Thyroid gland (tissue), 4 donors: Measurements from ENCODE around the gene CCDC60. TPM values are rescaled to one million over a fixed set of nuclear protein-coding genes. Genes with fewer than 3 reads are reported as not detected.

Experiments
- DNase-seq, 2 donors: peaks; one replicate each; pipeline ENCODE4 v3.0.0-alpha.2; 2019
- H3K27ac ChIP-seq, 3 donors: fragments of 200-600 bp; sonication (generic); 1 replicate in 2 of 3; 2 replicates in 1 of 3; pipeline ENCODE4 v1.5.1; 2016 to 2019; ENCODE audit warnings: mild to moderate bottlenecking in 1 of 3, moderate library complexity in 1 of 3
- H3K27me3 ChIP-seq: fragments of 200-600 bp; sonication (generic); one replicate; pipeline ENCODE4 v1.5.1; 2019
- H3K36me3 ChIP-seq, 2 donors: fragments of 200-600 bp; sonication (generic); one replicate each; pipeline ENCODE4 v1.5.1; 2016 to 2019
- H3K4me1 ChIP-seq, 2 donors: fragments of 200-600 bp; sonication (generic); one replicate each; pipeline ENCODE4 v1.5.1; 2017 to 2019
- H3K4me3 ChIP-seq, 3 donors: fragments of 200-600 bp; sonication (generic); replicated peaks in 1 of 3; 1 replicate in 2 of 3; 2 replicates in 1 of 3; pipeline ENCODE4 v1.5.1; 2016; ENCODE audit warnings: mild to moderate bottlenecking in 1 of 3
- H3K9me3 ChIP-seq: fragments of 200-600 bp; sonication (generic); one replicate; pipeline ENCODE4 v1.5.1; 2017
- CTCF ChIP-seq, 6 experiments: fragments of 200-600 bp in 3 of 6; fragments of 450-650 bp in 3 of 6; sonication (generic) in 3 of 6; IDR thresholded peaks; one replicate each; pipeline ENCODE4 v1.5.1; 2016 to 2019; ENCODE audit warnings: antibody characterized with exemption in 6 of 6, mild to moderate bottlenecking in 2 of 6, inconsistent platforms in 1 of 6, moderate library complexity in 1 of 6
- POLR2A ChIP-seq, 2 donors: fragments of 450-650 bp; IDR thresholded peaks; one replicate each; pipeline ENCODE4 v1.6.1; 2017; ENCODE audit warnings: antibody characterized with exemption in 2 of 2, mild to moderate bottlenecking in 2 of 2, moderate library complexity in 1 of 2
- WGBS, 2 donors: methylation state at CpG; one replicate each; pipeline ENCODE4 v1.1.5; 2017; 5-methylcytosine and 5-hydroxymethylcytosine counted together
- intact Hi-C: fragments of 100-400 bp; cut with DNase I; formaldehyde crosslinking; loops from one replicate; pipeline ENCODE4 v1.15.1; 2023
- total RNA-seq, 4 donors: library from RNA; depleted of rRNA; stranded (reverse); fragments of >200 nt; gene quantifications; one replicate each; pipeline ENCODE4 v1.2.3, GENCODE V29; 2016

CCDC60 gene
- total RNA-seq, 4 donors from 2014 or later = not detected

GRCh38 chr12:119480551-119480950 is 146.0 kb downstream of the CCDC60 start:
- intact Hi-C loops = no loop called here
- Histone ChIP-seq H3K27ac (no peak overlapping the region), H3K36me3 (no peaks in the 10 kb centered on the region), H3K27me3 (no peaks in the 10 kb centered on the region), H3K4me1 (peaks cover 0 to 4% of the 10 kb centered on the region in 2 donors), H3K9me3 (no peaks in the 10 kb centered on the region), H3K4me3 (no peak overlapping the region)
- 86 to 98% methylated on average over 1 of the region's 1 CpG for WGBS, 2 donors
- DNase-seq = no peak
- TF ChIP-seq CTCF (IDR thresholded peaks at IDR 0.05) (no peak), POLR2A (IDR thresholded peaks at IDR 0.05) (no peak)

DNA sequence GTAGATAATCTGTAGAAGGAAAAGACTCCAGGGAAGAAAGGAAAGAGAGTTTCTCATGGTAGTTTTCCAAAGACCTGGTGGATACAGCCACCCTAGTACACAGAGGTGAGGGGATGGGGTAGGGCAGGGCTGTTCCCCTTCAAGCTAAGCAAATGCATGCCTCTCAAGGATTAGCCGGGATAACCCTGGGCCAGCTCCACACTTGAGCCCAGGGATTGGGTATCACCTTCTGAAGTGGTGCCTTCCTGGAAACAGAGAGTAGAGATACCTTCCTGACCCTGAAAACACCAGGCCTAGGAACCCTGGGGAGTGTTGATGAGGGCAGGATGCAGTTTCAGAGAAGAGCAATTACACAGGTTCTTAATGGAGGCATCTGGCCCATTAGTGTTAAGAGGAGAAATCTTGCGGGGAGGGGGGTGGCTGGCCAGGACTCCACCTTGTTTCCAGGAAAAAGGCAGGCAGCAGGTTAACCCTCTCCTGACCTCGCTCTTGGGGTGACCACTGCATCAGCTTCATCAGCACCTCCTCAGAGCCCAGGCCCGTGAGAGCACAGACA is 152.1 kb downstream of the CCDC60 start:
- no peak for DNase-seq
- TF ChIP-seq POLR2A (IDR thresholded peaks at IDR 0.05) (no peak), CTCF (IDR thresholded peaks at IDR 0.05) (no peak)
- Histone ChIP-seq H3K36me3 (no peaks in the 10 kb centered on the region), H3K4me1 (no peaks in the 10 kb centered on the region), H3K27ac (no peak overlapping the region), H3K27me3 (no peaks in the 10 kb centered on the region), H3K9me3 (no peaks in the 10 kb centered on the region), H3K4me3 (no peak overlapping the region)
- WGBS, 2 donors = 31 to 37% methylated on average over 4 of the region's 4 CpGs
- intact Hi-C loops = no loop called here

- intact Hi-C loops = no loop called here
- H3K27ac ChIP-seq = no peak overlapping the region
- no peaks in the 10 kb centered on the region for H3K9me3 ChIP-seq
- H3K4me3 ChIP-seq = no peak overlapping the region
- no peak for DNase-seq
- no peaks in the 10 kb centered on the region for H3K4me1 ChIP-seq
- no peaks in the 10 kb centered on the region for H3K27me3 ChIP-seq
- WGBS, 2 donors = 86 to 90% methylated on average over 5 of the region's 5 CpGs
- no peak for TF ChIP-seq POLR2A (IDR thresholded peaks at IDR 0.05)
- TF ChIP-seq CTCF (IDR thresholded peaks at IDR 0.05) = no peak
- H3K36me3 ChIP-seq = no peaks in the 10 kb centered on the region
Observed at GRCh38 chr12:119491814-119492213, 157.3 kb downstream of the CCDC60 start.

- Histone ChIP-seq H3K9me3 (no peaks in the 10 kb centered on the region), H3K4me1 (no peaks in the 10 kb centered on the region), H3K4me3 (no peak overlapping the region), H3K36me3 (no peaks in the 10 kb centered on the region), H3K27ac (no peak overlapping the region), H3K27me3 (no peaks in the 10 kb centered on the region)
- DNase-seq = no peak
- intact Hi-C loops = no loop called here
- TF ChIP-seq CTCF (IDR thresholded peaks at IDR 0.05) = no peak
- no peak for TF ChIP-seq POLR2A (IDR thresholded peaks at IDR 0.05)
- WGBS, 2 donors = 77 to 80% methylated on average over 4 of the region's 4 CpGs
Observed at GRCh38 chr12:119500209-119500608, 165.7 kb downstream of the CCDC60 start.

GRCh38 chr12:119501052-119501451 is 166.5 kb downstream of the CCDC60 start:
- Histone ChIP-seq H3K4me1 (no peaks in the 10 kb centered on the region), H3K4me3 (no peak overlapping the region), H3K27ac (no peak overlapping the region), H3K36me3 (no peaks in the 10 kb centered on the region), H3K9me3 (no peaks in the 10 kb centered on the region), H3K27me3 (no peaks in the 10 kb centered on the region)
- WGBS, 2 donors = 77 to 90% methylated on average over 2 of the region's 2 CpGs
- no peak for DNase-seq
- intact Hi-C loops = no loop called here
- no peak for TF ChIP-seq POLR2A (IDR thresholded peaks at IDR 0.05)
- TF ChIP-seq CTCF (IDR thresholded peaks at IDR 0.05) = no peak
